ENCODE measurements around the gene TTYH2.

- TF ChIP-seq CTCF (conservative IDR thresholded peaks at IDR 0.05), result peak; percentile 92
- no peak for TF ChIP-seq ZFX (IDR thresholded peaks at IDR 0.05)
Measured at GRCh38 chr17:74176546-74177001, 36.8 kb upstream of the TTYH2 start.

Measured in C4-2B (cell line).